Activated naive CD8-positive, alpha-beta T cell treated with anti-CD3 and anti-CD28 coated beads, Interleukin-2, amount 50 U/mL, for 16 hours (primary cell): Measurements from ENCODE around the gene FGFR3.
"Not testable (repeated sequence)": the region's sequence is repeated elsewhere in the genome, so short reads cannot be mapped to it uniquely, and the experiment has no call there.

Source experiments
- DNase-seq: peaks from one replicate; pipeline ENCODE4 v3.0.0-alpha.2; 2020; ENCODE audit warnings: low read depth, low spot score

Gene FGFR3

GRCh38 chr4:1819284-1819683, 26.2 kb downstream of the FGFR3 start:
- no peak for DNase-seq

GRCh38 chr4:1819816-1820215, 26.7 kb downstream of the FGFR3 start:
- DNase-seq, result no peak

- DNase-seq, result no peak
Measured at GRCh38 chr4:1821679-1822567, 28.8 kb downstream of the FGFR3 start.

- no peak for DNase-seq
Measured at GRCh38 chr4:1822568-1823544, 29.8 kb downstream of the FGFR3 start.

GRCh38 chr4:1823545-1823932, 30.4 kb downstream of the FGFR3 start:
- no peak for DNase-seq

- no peak for DNase-seq
Measured at GRCh38 chr4:1824746-1825145, 31.7 kb downstream of the FGFR3 start.

GRCh38 chr4:1825326-1825725, 32.2 kb downstream of the FGFR3 start:
- DNase-seq, result no peak

GRCh38 chr4:1826531-1827350, 33.6 kb downstream of the FGFR3 start:
- no peak for DNase-seq

- DNase-seq, result no peak
Measured at GRCh38 chr4:1830234-1830633, 37.1 kb downstream of the FGFR3 start.

GRCh38 chr4:1830642-1831228, 37.6 kb downstream of the FGFR3 start:
- no peak for DNase-seq

GRCh38 chr4:1831331-1831730, 38.2 kb downstream of the FGFR3 start:
- DNase-seq, result no peak

GRCh38 chr4:1832690-1833089, 39.6 kb downstream of the FGFR3 start:
- DNase-seq, result no peak

GRCh38 chr4:1833307-1834046, 40.4 kb downstream of the FGFR3 start:
- DNase-seq, result no peak

GRCh38 chr4:1834047-1834775, 41.1 kb downstream of the FGFR3 start:
- DNase-seq, result no peak

- DNase-seq, result not testable (repeated sequence)
Measured at GRCh38 chr4:1835836-1836235, 42.7 kb downstream of the FGFR3 start.

GRCh38 chr4:1836650-1837049, 43.6 kb downstream of the FGFR3 start:
- DNase-seq, result no peak

GRCh38 chr4:1837069-1837468, 44.0 kb downstream of the FGFR3 start:
- DNase-seq, result no peak

GRCh38 chr4:1839282-1839681, 46.2 kb downstream of the FGFR3 start:
- DNase-seq, result no peak

- DNase-seq, result no peak
Measured at GRCh38 chr4:1841201-1841886, 48.3 kb downstream of the FGFR3 start.
